HEK293 (cell line): Measurements from ENCODE around the gene PSTPIP1.

Experiments
- CTCF ChIA-PET: fragments of 350-600 bp; formaldehyde crosslinking; extraction: SDS; loops from one replicate; lab custom pipeline; 2021; ENCODE audit warnings: antibody characterized with exemption; lab: Yijun Ruan, JAX
- POLR2A ChIA-PET: fragments of 300-600 bp; formaldehyde crosslinking; extraction: SDS; loops from one replicate; lab custom pipeline; 2020; ENCODE audit warnings: antibody characterized with exemption, inconsistent platforms; lab: Yijun Ruan, JAX
- H3K27ac ChIP-seq: fragments of 200-500 bp; sonication (Bioruptor generic); 2 replicates; pipeline ENCODE4 v1.5.1; 2014; ENCODE audit warnings: low read depth, low read length, control low read depth, inconsistent platforms; ENCODE audit errors: extremely low read depth
- H3K36me3 ChIP-seq, 2 experiments: fragments of 200-500 bp in 1 of 2; sonication (Bioruptor generic) in 1 of 2; 1 replicate in 1 of 2; 2 replicates in 1 of 2; pipeline ENCODE4 v1.5.1; 2014 to 2017; ENCODE audit warnings: inconsistent platforms in 2 of 2, low read length in 2 of 2; ENCODE audit not compliant: control insufficient read depth in 2 of 2, insufficient read depth in 1 of 2
- H3K4me1 ChIP-seq: fragments of 200-500 bp; sonication (Bioruptor generic); 2 replicates; pipeline ENCODE4 v1.5.1; 2014; ENCODE audit warnings: mild to moderate bottlenecking, low read length, inconsistent platforms; ENCODE audit not compliant: control insufficient read depth, insufficient read depth
- H3K4me3 ChIP-seq: 2 replicates; pipeline ENCODE4 v1.5.1; 2011; ENCODE audit warnings: low read depth, mild to moderate bottlenecking, control low read depth, low read length, moderate library complexity
- H3K9me3 ChIP-seq: fragments of 200-500 bp; sonication (Bioruptor generic); 2 replicates; pipeline ENCODE4 v1.5.1; 2014; ENCODE audit warnings: low read depth, low read length, inconsistent platforms; ENCODE audit not compliant: control insufficient read depth, insufficient read depth
- GLIS1 ChIP-seq: fragments of 450-650 bp; formaldehyde crosslinking; IDR thresholded peaks from 2 replicates; pipeline ENCODE4 v1.5.1; 2016; ENCODE audit warnings: missing biosample characterization, missing genetic modification characterization
- GLIS2 ChIP-seq: fragments of 450-650 bp; formaldehyde crosslinking; IDR thresholded peaks from 2 replicates; pipeline ENCODE4 v1.5.1; 2016; ENCODE audit warnings: missing biosample characterization, missing genetic modification characterization
- ZBTB48 ChIP-seq: fragments of 450-650 bp; formaldehyde crosslinking; IDR thresholded peaks from 2 replicates; pipeline ENCODE4 v1.5.1; 2016; ENCODE audit warnings: missing biosample characterization, missing genetic modification characterization
- ZNF214 ChIP-seq: fragments of 450-650 bp; formaldehyde crosslinking; IDR thresholded peaks from 2 replicates; pipeline ENCODE4 v1.5.1; 2017; ENCODE audit warnings: missing biosample characterization, mild to moderate bottlenecking, missing genetic modification characterization, borderline replicate concordance
- ZNF23 ChIP-seq: fragments of 450-650 bp; formaldehyde crosslinking; IDR thresholded peaks from 2 replicates; pipeline ENCODE4 v1.5.1; 2016; ENCODE audit warnings: missing biosample characterization, missing genetic modification characterization, borderline replicate concordance
- ZNF341 ChIP-seq: fragments of 450-650 bp; formaldehyde crosslinking; IDR thresholded peaks from 2 replicates; pipeline ENCODE4; 2016; ENCODE audit warnings: low read depth, missing biosample characterization, missing genetic modification characterization
- ZNF433 ChIP-seq: fragments of 450-650 bp; formaldehyde crosslinking; IDR thresholded peaks from 2 replicates; pipeline ENCODE4 v1.5.1; 2016; ENCODE audit warnings: missing biosample characterization, missing genetic modification characterization, low read depth
- ZNF521 ChIP-seq: fragments of 450-650 bp; formaldehyde crosslinking; IDR thresholded peaks from 2 replicates; pipeline ENCODE4 v1.5.1; 2017; ENCODE audit warnings: missing biosample characterization, mild to moderate bottlenecking, missing genetic modification characterization
- ZNF530 ChIP-seq: fragments of 450-650 bp; formaldehyde crosslinking; IDR thresholded peaks from 2 replicates; pipeline ENCODE4 v1.5.1; 2016; ENCODE audit warnings: low read depth, missing biosample characterization, missing genetic modification characterization
- ZNF555 ChIP-seq: fragments of 450-650 bp; formaldehyde crosslinking; conservative IDR thresholded peaks from 2 replicates; pipeline ENCODE4 v1.5.1; 2017; ENCODE audit warnings: missing biosample characterization, mild to moderate bottlenecking, missing genetic modification characterization, inconsistent platforms
- ZSCAN23 ChIP-seq: fragments of 450-650 bp; formaldehyde crosslinking; IDR thresholded peaks from 2 replicates; pipeline ENCODE4 v1.5.1; 2016; ENCODE audit warnings: missing biosample characterization, missing genetic modification characterization
- TF ChIP-seq, protein P1 (sequence below): IDR thresholded peaks from 2 replicates; pipeline ENCODE4 v1.6.1; 2011; ENCODE audit warnings: mild to moderate bottlenecking, low read depth, low read length, borderline replicate concordance
- TF ChIP-seq, protein P2 (sequence below): fragments of 450-650 bp; formaldehyde crosslinking; IDR thresholded peaks from 2 replicates; pipeline ENCODE4 v1.5.1; 2016; ENCODE audit warnings: missing biosample characterization, missing genetic modification characterization
- TF ChIP-seq, protein P3 (sequence below): fragments of 450-650 bp; formaldehyde crosslinking; IDR thresholded peaks from 2 replicates; pipeline ENCODE4 v1.5.1; 2016; ENCODE audit warnings: missing biosample characterization, missing genetic modification characterization, borderline replicate concordance
- TF ChIP-seq, protein P4 (sequence below): fragments of 450-650 bp; formaldehyde crosslinking; IDR thresholded peaks from 2 replicates; pipeline ENCODE4; 2016; ENCODE audit warnings: missing biosample characterization, missing genetic modification characterization
- TF ChIP-seq, protein P5 (sequence below): fragments of 450-650 bp; formaldehyde crosslinking; optimal IDR thresholded peaks from 2 replicates; pipeline ENCODE3; 2016; ENCODE audit warnings: missing biosample characterization, mild to moderate bottlenecking, missing genetic modification characterization
- TF ChIP-seq, protein P6 (sequence below): fragments of 450-650 bp; IDR thresholded peaks from 2 replicates; pipeline ENCODE4 v1.5.1; 2018; ENCODE audit warnings: missing biosample characterization, mild to moderate bottlenecking, missing genetic modification characterization

PSTPIP1 gene

DNA sequence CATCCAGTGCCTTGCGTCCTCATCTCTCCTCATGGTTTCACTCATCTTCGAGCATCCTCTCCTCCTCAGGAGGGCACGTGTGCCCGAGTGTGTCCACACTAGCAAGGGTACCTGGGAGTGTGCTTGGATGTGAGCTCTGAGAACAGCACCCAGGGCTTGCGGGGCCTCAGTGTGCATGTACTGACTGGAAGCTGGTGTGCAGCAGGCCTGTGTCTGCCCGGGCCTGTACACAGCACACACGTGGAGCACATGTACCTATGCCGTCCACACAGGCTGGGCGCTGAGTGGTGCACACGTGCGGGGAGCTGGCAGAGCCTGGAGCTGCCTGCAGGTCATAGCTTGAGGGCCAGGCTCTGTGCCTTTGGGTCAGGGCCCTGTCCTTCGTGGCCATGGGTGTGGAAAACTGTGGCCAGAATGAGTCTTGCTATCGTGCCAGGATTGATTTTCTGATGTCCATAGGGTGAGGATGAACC is 41.1 kb downstream of the PSTPIP1 start (continued):
- TF ChIP-seq ZNF433 = no peak
- TF ChIP-seq, protein P1, sequence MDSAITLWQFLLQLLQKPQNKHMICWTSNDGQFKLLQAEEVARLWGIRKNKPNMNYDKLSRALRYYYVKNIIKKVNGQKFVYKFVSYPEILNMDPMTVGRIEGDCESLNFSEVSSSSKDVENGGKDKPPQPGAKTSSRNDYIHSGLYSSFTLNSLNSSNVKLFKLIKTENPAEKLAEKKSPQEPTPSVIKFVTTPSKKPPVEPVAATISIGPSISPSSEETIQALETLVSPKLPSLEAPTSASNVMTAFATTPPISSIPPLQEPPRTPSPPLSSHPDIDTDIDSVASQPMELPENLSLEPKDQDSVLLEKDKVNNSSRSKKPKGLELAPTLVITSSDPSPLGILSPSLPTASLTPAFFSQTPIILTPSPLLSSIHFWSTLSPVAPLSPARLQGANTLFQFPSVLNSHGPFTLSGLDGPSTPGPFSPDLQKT = no peak

DNA sequence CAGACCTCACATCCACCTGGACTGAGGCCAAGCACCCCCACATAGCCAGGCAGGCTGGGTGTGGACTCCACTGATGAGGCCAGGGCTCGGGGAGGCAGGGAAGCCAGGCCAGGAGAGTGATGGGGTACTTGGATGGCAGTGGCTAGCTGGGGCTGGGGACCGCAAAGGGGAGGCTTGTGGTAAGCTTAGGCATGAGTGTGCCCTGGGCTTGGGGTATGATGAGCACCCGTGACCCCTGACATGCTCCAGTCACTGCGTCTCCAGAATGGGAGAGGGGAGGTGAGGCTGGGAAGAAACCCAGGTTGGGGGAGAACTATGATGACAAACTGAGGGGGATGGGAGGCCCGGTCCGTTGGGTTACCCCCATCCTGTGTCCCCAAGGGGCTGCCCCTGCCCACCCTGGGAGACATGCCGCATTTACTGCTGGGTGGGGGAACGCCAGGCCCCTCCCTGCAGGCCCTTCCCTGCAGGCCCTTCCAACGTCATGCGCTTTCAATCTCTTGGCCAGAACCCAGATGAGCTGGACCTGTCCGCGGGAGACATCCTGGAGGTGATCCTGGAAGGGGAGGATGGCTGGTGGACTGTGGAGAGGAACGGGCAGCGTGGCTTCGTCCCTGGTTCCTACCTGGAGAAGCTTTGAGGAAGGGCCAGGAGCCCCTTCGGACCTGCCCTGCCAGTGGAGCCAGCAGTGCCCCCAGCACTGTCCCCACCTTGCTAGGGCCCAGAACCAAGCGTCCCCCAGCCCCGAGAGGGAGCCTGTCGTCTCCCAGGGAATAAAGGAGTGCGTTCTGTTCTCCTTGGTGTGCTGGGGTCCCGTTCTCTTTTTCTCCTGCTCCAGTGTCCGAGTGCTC is 41.8 kb downstream of the PSTPIP1 start:
- TF ChIP-seq ZNF214 (tag by site-specific recombination) (no peak), ZNF341 (tag by site-specific recombination) (no peak), GLIS2 (tag by site-specific recombination) (0 out of 2 replicates have a peak, but pooled peaks have one; percentile 21), GLIS1 (tag by site-specific recombination) (peak; percentile 67), ZNF530 (tag by site-specific recombination) (no peak)
- TF ChIP-seq, protein P2, sequence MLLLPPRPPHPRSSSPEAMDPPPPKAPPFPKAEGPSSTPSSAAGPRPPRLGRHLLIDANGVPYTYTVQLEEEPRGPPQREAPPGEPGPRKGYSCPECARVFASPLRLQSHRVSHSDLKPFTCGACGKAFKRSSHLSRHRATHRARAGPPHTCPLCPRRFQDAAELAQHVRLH (tag by site-specific recombination) = no peak
- H3K4me3 ChIP-seq = no peak overlapping the region
- H3K36me3 ChIP-seq = peaks cover 7 to 22% of the 10 kb centered on the region in 2 experiments; a peak in 2 of 3 replicates
- H3K27ac ChIP-seq = peak overlapping the region; percentile 41; the same call in 1 of the 2 replicates
- H3K9me3 ChIP-seq = no peaks in the 10 kb centered on the region
- ChIA-PET CTCF (interaction anchor here (0.6 to 3.6 kb wide), 8 partner anchors 8 to 506 kb away, joined by 3 to 35 read pairs (median 8); no protein-coding TSS in a partner anchor), POLR2A (interaction anchor here (0.6 kb wide), 1 partner anchor 10 kb away, joined by 5 read pairs; no protein-coding TSS in a partner anchor)
- H3K4me1 ChIP-seq = no peaks in the 10 kb centered on the region

DNA sequence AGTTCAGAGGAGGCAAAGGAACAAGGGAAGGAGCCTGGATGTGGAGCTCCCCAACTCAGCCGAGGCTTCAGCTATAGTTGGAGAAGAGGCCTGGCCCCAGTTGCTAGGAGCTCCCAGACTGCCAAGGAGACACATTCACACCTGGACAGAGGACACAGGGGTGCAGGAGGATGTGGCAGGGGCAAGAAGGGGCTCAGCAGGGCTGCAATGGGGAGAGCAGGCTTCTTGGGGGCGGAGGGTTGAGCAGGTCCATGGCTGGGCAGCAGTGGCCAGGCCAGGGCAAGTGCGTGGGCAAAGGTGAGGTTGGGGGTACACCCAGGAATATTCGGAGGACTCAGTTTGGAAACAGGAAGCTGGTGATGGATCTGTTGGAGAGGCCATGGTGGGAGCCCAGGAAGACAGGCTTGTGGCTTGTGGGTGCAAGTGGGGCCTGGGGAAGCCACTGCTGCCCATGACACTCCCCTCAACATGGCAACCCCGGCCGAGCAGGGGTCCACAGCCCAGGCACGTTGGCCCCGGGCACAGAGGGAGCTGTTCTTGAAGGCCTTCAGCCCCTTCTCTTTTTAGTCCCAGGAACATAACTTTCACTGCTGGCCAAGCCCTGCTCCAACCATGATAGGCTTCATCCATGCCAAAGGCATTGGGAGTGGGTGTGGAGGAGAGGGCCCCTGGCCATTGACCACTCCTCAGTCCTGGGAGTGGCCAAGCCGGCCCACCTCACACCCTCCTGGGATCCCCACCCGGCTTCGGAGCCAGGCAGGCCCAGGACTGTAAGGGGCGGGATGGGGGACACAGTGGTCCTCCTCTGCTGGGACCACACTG is 42.7 kb downstream of the PSTPIP1 start:
- no peak overlapping the region for H3K4me3 ChIP-seq
- POLR2A ChIA-PET = interaction anchor here (0.6 kb wide), 1 partner anchor 11 kb away, joined by 5 read pairs; no protein-coding TSS in a partner anchor
- CTCF ChIA-PET = interaction anchor here (3.6 kb wide), 1 partner anchor 7 kb away, joined by 35 read pairs; no protein-coding TSS in a partner anchor
- no peaks in the 10 kb centered on the region for H3K9me3 ChIP-seq
- H3K27ac ChIP-seq = no peak overlapping the region
- peaks cover 10 to 31% of the 10 kb centered on the region in 2 experiments; a peak in 2 of 3 replicates for H3K36me3 ChIP-seq
- no peaks in the 10 kb centered on the region for H3K4me1 ChIP-seq
- TF ChIP-seq ZBTB48 (tag by site-specific recombination) (no peak), ZNF521 (tag by site-specific recombination) (no peak), ZNF555 (tag by site-specific recombination) (no peak), ZNF23 (no peak), ZSCAN23 (tag by site-specific recombination) (no peak)
- TF ChIP-seq, protein P3, sequence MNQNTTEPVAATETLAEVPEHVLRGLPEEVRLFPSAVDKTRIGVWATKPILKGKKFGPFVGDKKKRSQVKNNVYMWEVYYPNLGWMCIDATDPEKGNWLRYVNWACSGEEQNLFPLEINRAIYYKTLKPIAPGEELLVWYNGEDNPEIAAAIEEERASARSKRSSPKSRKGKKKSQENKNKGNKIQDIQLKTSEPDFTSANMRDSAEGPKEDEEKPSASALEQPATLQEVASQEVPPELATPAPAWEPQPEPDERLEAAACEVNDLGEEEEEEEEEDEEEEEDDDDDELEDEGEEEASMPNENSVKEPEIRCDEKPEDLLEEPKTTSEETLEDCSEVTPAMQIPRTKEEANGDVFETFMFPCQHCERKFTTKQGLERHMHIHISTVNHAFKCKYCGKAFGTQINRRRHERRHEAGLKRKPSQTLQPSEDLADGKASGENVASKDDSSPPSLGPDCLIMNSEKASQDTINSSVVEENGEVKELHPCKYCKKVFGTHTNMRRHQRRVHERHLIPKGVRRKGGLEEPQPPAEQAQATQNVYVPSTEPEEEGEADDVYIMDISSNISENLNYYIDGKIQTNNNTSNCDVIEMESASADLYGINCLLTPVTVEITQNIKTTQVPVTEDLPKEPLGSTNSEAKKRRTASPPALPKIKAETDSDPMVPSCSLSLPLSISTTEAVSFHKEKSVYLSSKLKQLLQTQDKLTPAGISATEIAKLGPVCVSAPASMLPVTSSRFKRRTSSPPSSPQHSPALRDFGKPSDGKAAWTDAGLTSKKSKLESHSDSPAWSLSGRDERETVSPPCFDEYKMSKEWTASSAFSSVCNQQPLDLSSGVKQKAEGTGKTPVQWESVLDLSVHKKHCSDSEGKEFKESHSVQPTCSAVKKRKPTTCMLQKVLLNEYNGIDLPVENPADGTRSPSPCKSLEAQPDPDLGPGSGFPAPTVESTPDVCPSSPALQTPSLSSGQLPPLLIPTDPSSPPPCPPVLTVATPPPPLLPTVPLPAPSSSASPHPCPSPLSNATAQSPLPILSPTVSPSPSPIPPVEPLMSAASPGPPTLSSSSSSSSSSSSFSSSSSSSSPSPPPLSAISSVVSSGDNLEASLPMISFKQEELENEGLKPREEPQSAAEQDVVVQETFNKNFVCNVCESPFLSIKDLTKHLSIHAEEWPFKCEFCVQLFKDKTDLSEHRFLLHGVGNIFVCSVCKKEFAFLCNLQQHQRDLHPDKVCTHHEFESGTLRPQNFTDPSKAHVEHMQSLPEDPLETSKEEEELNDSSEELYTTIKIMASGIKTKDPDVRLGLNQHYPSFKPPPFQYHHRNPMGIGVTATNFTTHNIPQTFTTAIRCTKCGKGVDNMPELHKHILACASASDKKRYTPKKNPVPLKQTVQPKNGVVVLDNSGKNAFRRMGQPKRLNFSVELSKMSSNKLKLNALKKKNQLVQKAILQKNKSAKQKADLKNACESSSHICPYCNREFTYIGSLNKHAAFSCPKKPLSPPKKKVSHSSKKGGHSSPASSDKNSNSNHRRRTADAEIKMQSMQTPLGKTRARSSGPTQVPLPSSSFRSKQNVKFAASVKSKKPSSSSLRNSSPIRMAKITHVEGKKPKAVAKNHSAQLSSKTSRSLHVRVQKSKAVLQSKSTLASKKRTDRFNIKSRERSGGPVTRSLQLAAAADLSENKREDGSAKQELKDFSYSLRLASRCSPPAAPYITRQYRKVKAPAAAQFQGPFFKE = no peak
- TF ChIP-seq, protein P4, sequence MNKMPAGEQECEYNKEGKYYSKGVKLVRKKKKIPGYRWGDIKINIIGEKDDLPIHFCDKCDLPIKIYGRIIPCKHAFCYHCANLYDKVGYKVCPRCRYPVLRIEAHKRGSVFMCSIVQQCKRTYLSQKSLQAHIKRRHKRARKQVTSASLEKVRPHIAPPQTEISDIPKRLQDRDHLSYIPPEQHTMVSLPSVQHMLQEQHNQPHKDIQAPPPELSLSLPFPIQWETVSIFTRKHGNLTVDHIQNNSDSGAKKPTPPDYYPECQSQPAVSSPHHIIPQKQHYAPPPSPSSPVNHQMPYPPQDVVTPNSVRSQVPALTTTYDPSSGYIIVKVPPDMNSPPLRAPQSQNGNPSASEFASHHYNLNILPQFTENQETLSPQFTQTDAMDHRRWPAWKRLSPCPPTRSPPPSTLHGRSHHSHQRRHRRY = no peak
- TF ChIP-seq, protein P5, sequence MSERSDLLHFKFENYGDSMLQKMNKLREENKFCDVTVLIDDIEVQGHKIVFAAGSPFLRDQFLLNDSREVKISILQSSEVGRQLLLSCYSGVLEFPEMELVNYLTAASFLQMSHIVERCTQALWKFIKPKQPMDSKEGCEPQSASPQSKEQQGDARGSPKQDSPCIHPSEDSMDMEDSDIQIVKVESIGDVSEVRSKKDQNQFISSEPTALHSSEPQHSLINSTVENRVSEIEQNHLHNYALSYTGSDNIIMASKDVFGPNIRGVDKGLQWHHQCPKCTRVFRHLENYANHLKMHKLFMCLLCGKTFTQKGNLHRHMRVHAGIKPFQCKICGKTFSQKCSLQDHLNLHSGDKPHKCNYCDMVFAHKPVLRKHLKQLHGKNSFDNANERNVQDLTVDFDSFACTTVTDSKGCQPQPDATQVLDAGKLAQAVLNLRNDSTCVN = no peak
- TF ChIP-seq, protein P6, sequence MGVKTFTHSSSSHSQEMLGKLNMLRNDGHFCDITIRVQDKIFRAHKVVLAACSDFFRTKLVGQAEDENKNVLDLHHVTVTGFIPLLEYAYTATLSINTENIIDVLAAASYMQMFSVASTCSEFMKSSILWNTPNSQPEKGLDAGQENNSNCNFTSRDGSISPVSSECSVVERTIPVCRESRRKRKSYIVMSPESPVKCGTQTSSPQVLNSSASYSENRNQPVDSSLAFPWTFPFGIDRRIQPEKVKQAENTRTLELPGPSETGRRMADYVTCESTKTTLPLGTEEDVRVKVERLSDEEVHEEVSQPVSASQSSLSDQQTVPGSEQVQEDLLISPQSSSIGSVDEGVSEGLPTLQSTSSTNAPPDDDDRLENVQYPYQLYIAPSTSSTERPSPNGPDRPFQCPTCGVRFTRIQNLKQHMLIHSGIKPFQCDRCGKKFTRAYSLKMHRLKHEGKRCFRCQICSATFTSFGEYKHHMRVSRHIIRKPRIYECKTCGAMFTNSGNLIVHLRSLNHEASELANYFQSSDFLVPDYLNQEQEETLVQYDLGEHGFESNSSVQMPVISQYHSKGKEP (tag by site-specific recombination) = no peak
